ENCODE measurements around the gene WIPI1.

- no peak for TF ChIP-seq EZH2phosphoT487 (IDR thresholded peaks at IDR 0.05; ENCODE audit: borderline replicate concordance, low read length)
- peak; percentile 70 for TF ChIP-seq CTCF (conservative IDR thresholded peaks at IDR 0.05; ENCODE audit: low read depth, low read length)
Measured at GRCh38 chr17:68431661-68432071, 25.6 kb downstream of the WIPI1 start.

All from PC-3 (cell line).